Esophagus squamous epithelium (tissue), 4 donors: ENCODE data around the gene SHKBP1.

Experiments used
- CTCF ChIP-seq, 6 experiments: fragments of 450-650 bp in 4 of 6; fragments of 200-600 bp in 2 of 6; sonication (generic) in 2 of 6; IDR thresholded peaks; one replicate each; pipeline ENCODE4 v1.5.1; 2016 to 2019; ENCODE audit warnings: antibody characterized with exemption in 6 of 6, mild to moderate bottlenecking in 4 of 6, moderate library complexity in 4 of 6
- POLR2A ChIP-seq, 4 donors: fragments of 450-650 bp; IDR thresholded peaks; one replicate each; pipeline ENCODE4 v1.6.1; 2017; ENCODE audit warnings: antibody characterized with exemption in 4 of 4, mild to moderate bottlenecking in 4 of 4, moderate library complexity in 3 of 4

DNA sequence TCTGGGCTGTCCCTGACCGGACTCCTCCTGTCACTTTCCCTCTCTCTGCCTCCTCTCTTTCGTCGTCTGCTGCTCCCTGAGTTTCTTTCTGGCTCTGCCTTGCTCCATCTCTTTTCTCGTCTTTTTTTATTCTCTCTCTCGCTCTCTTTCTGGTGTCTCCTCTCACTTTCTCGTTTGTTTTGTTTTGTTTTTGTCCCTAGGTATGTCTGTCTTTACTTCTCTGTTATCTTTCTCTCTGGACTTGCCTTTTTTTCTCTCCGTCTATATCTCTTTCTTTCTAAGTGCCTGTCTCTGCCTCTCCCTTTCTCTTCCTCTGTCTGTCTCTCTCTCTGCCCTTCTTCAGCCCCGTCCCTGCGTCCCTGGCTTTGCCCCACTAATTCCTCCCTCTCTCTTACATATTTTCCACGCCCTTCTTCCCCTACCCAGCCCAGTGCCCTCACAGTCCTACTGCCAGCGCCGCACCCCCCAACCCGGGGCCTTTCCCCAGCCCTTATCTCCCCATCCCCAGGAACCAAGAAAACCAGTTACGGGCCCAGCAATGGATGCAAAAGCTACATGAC is 48.1 kb upstream of the SHKBP1 start:
- TF ChIP-seq CTCF (IDR thresholded peaks at IDR 0.05) (no peak), POLR2A (IDR thresholded peaks at IDR 0.05) (no peak)
